ENCODE measurements around the gene FAM168A. TPM values are rescaled to one million over a fixed set of nuclear protein-coding genes. Genes with fewer than 3 reads are reported as not detected.
A peak's percentile ranks its signal among the peaks of the same experiment; 100 is the strongest.

FAM168A gene
- total RNA-seq, 1 experiment from 2014 or later, result 62.8 TPM

DNA sequence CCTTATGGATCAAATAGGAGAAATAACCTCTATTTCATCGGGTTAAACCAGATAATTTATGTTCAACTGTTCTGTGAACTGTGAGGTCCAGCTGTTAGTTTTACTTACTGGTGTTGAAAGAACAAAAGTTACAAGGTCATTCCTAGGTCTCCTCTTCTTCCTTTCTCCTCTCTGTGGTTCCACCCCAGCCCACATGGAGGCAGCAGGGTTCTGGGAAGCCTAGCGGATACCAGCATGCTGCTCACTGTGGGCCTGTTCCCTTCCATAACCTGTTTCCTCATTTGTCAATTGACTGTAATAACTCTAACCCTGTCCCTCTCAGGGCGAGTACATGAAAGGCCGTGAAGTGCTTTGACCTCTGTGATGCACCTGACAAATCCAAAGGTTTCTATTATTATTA, 193.9 kb downstream of the FAM168A start:
- POLR2A ChIA-PET, result no interaction called here
- Histone ChIP-seq H3K36me3 (ENCODE audit: control insufficient read depth, insufficient read depth, low read length) (no peaks in the 10 kb centered on the region; the same call in 1 of the 2 replicates), H3K27me3 (ENCODE audit: control insufficient read depth, insufficient read depth, low read length) (no peaks in the 10 kb centered on the region), H3K4me1 (ENCODE audit: control insufficient read depth, insufficient read depth, low read length) (no peaks in the 10 kb centered on the region), H3K4me3 (ENCODE audit: low read depth in 2 of 2, low read length in 2 of 2) (no peak overlapping the region), H3K9me3 (ENCODE audit: control insufficient read depth, insufficient read depth, low read depth, low read length) (no peaks in the 10 kb centered on the region), H3K27ac (ENCODE audit: low read length) (no peak overlapping the region)
- ATAC-seq, result peak; percentile 72
- BruUV-seq (replicated peaks), result no TSS peak
- TF ChIP-seq, protein P1, sequence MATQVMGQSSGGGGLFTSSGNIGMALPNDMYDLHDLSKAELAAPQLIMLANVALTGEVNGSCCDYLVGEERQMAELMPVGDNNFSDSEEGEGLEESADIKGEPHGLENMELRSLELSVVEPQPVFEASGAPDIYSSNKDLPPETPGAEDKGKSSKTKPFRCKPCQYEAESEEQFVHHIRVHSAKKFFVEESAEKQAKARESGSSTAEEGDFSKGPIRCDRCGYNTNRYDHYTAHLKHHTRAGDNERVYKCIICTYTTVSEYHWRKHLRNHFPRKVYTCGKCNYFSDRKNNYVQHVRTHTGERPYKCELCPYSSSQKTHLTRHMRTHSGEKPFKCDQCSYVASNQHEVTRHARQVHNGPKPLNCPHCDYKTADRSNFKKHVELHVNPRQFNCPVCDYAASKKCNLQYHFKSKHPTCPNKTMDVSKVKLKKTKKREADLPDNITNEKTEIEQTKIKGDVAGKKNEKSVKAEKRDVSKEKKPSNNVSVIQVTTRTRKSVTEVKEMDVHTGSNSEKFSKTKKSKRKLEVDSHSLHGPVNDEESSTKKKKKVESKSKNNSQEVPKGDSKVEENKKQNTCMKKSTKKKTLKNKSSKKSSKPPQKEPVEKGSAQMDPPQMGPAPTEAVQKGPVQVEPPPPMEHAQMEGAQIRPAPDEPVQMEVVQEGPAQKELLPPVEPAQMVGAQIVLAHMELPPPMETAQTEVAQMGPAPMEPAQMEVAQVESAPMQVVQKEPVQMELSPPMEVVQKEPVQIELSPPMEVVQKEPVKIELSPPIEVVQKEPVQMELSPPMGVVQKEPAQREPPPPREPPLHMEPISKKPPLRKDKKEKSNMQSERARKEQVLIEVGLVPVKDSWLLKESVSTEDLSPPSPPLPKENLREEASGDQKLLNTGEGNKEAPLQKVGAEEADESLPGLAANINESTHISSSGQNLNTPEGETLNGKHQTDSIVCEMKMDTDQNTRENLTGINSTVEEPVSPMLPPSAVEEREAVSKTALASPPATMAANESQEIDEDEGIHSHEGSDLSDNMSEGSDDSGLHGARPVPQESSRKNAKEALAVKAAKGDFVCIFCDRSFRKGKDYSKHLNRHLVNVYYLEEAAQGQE (IDR thresholded peaks at IDR 0.05; ENCODE audit: insufficient read depth in 1 of 2, low read depth in 2 of 2, low read length in 1 of 2), result no peak
- TF ChIP-seq SIN3A (IDR thresholded peaks at IDR 0.05; ENCODE audit: borderline replicate concordance, insufficient read depth, low read depth, low read length) (no peak), POLR2AphosphoS5 (IDR thresholded peaks at IDR 0.05; ENCODE audit: low read depth, low read length) (no peak)
- TF ChIP-seq, protein P2, sequence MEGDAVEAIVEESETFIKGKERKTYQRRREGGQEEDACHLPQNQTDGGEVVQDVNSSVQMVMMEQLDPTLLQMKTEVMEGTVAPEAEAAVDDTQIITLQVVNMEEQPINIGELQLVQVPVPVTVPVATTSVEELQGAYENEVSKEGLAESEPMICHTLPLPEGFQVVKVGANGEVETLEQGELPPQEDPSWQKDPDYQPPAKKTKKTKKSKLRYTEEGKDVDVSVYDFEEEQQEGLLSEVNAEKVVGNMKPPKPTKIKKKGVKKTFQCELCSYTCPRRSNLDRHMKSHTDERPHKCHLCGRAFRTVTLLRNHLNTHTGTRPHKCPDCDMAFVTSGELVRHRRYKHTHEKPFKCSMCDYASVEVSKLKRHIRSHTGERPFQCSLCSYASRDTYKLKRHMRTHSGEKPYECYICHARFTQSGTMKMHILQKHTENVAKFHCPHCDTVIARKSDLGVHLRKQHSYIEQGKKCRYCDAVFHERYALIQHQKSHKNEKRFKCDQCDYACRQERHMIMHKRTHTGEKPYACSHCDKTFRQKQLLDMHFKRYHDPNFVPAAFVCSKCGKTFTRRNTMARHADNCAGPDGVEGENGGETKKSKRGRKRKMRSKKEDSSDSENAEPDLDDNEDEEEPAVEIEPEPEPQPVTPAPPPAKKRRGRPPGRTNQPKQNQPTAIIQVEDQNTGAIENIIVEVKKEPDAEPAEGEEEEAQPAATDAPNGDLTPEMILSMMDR (IDR thresholded peaks at IDR 0.05), result peak; percentile 77
- CTCF ChIA-PET, result interaction anchor here (1.8 kb wide), 2 partner anchors 53 to 258 kb away, joined by 4 to 5 read pairs; no protein-coding TSS in a partner anchor
- in situ Hi-C loops (cut with HindIII; ENCODE audit: low pct_unique_long_range_greater_than_20kb, low sequenced_read_pairs) (no loop called here), intact Hi-C loops (cut with micrococcal nuclease; ENCODE audit: unreplicated experiment) (loop anchor here (5.0 kb wide), 1 partner anchor 258 kb away; no protein-coding TSS in a partner anchor)
- no peak for DNase-seq (ENCODE audit: low read depth, low spot score)

DNA sequence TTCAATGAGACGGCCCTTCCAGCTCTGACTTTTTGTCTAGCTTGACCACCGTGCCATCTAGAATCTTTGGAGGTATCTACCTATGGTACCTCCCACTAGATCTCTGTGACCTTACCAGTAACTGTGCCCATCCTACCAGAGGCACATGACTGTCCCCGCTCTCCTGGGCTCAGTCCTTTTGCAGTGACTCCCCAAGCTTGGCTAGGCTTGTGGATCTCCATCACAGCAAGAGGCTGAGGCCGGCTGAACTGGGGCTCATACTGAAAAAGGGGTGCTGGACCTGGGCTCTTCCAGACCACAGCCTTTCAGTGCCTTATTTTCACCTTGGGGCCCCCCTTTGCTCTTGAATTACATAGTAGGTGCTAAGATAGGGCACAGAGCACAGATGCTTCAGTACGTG, 194.4 kb downstream of the FAM168A start:
- H3K27me3 ChIP-seq (ENCODE audit: control insufficient read depth, insufficient read depth, low read length), result no peaks in the 10 kb centered on the region
- POLR2A ChIA-PET, result no interaction called here
- no peak overlapping the region for H3K4me3 ChIP-seq (ENCODE audit: low read depth in 2 of 2, low read length in 2 of 2)
- H3K36me3 ChIP-seq (ENCODE audit: control insufficient read depth, insufficient read depth, low read length), result no peaks in the 10 kb centered on the region; the same call in 1 of the 2 replicates
- ATAC-seq, result no peak
- intact Hi-C loops (cut with micrococcal nuclease; ENCODE audit: unreplicated experiment) (loop anchor here (5.0 kb wide), 1 partner anchor 259 kb away; no protein-coding TSS in a partner anchor), in situ Hi-C loops (cut with HindIII; ENCODE audit: low pct_unique_long_range_greater_than_20kb, low sequenced_read_pairs) (no loop called here)
- no peak overlapping the region for H3K27ac ChIP-seq (ENCODE audit: low read length)
- no peak for TF ChIP-seq TCF7L2 (IDR thresholded peaks at IDR 0.05; ENCODE audit: low read depth, low read length)
- TF ChIP-seq, protein P1 (IDR thresholded peaks at IDR 0.05; ENCODE audit: insufficient read depth in 1 of 2, low read depth in 2 of 2, low read length in 1 of 2), result no peak
- TF ChIP-seq, protein P2 (IDR thresholded peaks at IDR 0.05), result no peak
- TF ChIP-seq POLR2AphosphoS5 (IDR thresholded peaks at IDR 0.05; ENCODE audit: low read depth, low read length), result no peak
- TF ChIP-seq SIN3A (IDR thresholded peaks at IDR 0.05; ENCODE audit: borderline replicate concordance, insufficient read depth, low read depth, low read length), result no peak
- no peaks in the 10 kb centered on the region for H3K4me1 ChIP-seq (ENCODE audit: control insufficient read depth, insufficient read depth, low read length)
- CTCF ChIA-PET, result interaction anchor here (1.8 kb wide), 2 partner anchors 52 to 258 kb away, joined by 4 to 5 read pairs; no protein-coding TSS in a partner anchor
- BruUV-seq (replicated peaks), result no TSS peak
- no peaks in the 10 kb centered on the region for H3K9me3 ChIP-seq (ENCODE audit: control insufficient read depth, insufficient read depth, low read depth, low read length)
- no peak for DNase-seq (ENCODE audit: low read depth, low spot score)
